Inflammatory macrophage treated with lipopolysaccharide for 1 hour (primary cell): ENCODE measurements around the gene SLC5A9.
"Not testable (repeated sequence)": the region's sequence is repeated elsewhere in the genome, so short reads cannot be mapped to it uniquely, and the experiment has no call there.

Experiments
- DNase-seq, 2 donors: peaks; one replicate each; pipeline ENCODE4 v3.0.0-alpha.2; 2020 to 2022

SLC5A9 gene

GRCh38 chr1:48222501-48223242, at the start of gene SLC5A9:
Gene SLC5A9 (plus strand): TSS chr1:48222716. CDS start chr1:48222737, 21 bp downstream.
- no peak for DNase-seq

- no peak for DNase-seq
Observed at GRCh38 chr1:48175116-48175515, 47.4 kb upstream of the SLC5A9 start.

GRCh38 chr1:48177257-48177656, 45.3 kb upstream of the SLC5A9 start:
- DNase-seq, result no peak

- DNase-seq, result no peak
Observed at GRCh38 chr1:48181669-48182367, 40.7 kb upstream of the SLC5A9 start.

GRCh38 chr1:48182439-48182838, 40.1 kb upstream of the SLC5A9 start:
- DNase-seq, result no peak

GRCh38 chr1:48186306-48186839, 36.1 kb upstream of the SLC5A9 start:
- DNase-seq, result no peak

DNA sequence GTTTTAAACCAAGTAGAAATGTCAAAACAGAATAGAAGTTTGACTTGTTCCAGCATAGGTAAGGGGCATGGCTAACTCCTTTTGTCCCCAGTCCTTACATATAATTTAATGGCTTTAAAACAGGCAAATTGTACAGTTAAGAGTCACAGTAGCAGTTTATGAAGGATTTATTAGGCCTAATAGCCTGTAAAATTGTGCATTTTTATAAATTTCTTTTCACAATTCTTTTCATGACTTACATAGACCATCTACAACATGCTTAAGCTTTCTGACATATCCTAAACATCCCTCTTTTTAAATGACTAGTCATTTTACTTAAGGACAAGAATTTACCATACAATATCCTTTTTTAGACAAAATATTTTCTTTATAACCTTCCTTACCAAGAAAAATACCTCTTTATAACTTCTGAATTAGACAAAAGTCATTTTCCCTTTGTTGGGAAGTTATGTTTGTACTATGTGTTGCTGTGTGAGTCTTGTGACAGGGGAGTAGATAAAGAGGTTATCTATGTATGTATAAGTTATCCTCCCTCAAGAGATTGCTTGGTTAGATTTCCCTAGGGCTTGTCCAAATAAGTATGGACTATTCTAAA, 34.5 kb upstream of the SLC5A9 start:
- DNase-seq, result no peak

DNA sequence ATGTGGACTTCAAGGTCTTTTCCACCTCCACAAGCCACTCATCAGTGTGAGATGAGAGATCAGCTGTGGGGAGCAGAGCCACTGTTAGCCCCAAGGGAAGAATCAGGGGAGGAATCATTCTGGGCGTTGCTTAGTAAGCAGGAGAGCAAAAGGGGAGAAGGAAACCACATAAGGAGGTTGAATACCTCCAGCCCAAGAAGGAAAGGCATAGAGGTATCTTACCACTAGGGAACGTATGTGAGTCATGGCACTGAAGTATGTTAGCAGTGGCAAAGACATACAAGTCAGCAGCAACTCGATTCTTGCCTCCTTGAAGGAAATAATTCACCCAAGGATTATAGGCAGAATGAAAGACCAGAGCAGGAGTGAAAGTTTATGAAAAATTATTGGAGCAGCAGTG, 31.6 kb upstream of the SLC5A9 start:
- DNase-seq, result no peak

DNA sequence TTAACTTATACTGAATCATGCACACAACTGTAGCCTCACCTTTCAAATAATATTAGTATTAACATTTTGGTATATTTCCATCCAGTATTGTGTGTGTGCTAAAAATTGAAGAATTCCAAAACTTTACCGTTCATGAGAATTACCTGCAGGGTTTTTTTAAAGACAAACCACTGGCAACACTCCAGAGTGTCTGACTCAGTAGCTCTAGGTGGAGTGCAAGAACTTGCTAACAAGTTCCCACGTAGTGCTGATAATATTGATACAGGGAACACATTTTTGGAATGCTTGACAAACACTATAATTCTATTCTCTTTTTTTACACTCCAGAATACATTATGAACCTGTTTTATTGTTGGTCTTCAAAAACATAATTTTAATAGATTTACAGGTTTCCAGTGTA, 27.7 kb upstream of the SLC5A9 start:
- no peak for DNase-seq

- peak; percentile 15 to 57 for DNase-seq
Observed at GRCh38 chr1:48196237-48196636, 26.3 kb upstream of the SLC5A9 start.

GRCh38 chr1:48198970-48199369, 23.5 kb upstream of the SLC5A9 start:
- DNase-seq, result no peak

DNA sequence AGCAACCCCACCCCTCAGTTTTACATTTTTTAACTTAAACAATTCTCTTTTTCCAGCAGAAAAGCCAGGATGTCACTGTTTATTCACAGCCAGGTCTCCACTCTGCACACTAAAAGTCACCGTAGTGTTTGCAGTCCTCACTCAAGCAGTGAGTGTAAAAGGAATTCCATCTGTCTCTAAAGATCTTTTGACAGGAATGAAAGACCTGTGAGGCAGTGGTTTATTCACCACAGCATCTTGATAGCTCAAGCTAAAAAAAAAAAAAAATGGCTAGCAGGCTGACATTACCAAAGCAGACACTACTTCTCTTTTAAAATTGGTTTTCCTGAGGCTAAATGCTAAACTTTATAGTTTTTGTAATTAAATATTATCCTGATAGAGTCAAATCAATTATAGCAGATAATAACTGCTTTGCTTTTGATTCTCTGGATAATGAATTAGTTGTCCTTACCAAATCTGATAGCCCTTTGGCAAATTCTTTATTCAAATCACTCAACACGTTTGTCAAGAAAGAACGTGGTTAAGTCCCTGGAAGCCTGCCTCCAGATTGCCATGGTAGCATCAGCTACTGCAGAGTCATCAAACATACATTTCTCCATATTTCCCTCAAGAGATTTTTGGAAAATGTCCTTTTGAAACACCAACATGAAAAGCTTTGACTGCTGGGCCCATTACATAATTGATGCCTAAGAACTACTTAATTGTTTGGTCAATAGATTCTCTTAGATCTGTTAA, 22.2 kb upstream of the SLC5A9 start:
- no peak for DNase-seq

- peak; percentile 60 to 82 for DNase-seq
Observed at GRCh38 chr1:48202030-48202752, 20.3 kb upstream of the SLC5A9 start.

- DNase-seq, result peak in 1 of 2 donors; percentile 61
Observed at GRCh38 chr1:48203287-48203900, 19.1 kb upstream of the SLC5A9 start.

DNA sequence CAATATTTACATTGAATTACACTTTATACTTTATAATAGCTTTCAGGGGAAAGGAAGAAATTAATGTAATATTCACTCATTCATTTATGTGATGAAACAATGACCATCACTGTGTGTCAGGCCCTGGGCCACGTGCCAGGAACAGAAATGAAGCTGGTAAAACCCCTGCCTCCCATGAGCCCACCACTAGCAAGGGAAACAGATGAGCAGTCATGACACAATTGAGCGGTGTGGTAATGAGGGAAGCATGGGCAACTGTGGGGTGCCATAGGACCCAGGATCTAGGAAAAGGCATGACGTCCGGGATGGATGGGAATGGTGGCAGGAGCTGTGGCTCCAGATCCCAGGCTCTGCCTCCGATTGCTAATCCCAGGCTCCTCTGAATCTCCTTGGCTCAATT, 17.0 kb upstream of the SLC5A9 start:
- DNase-seq, result peak in 1 of 2 donors; percentile 13

DNA sequence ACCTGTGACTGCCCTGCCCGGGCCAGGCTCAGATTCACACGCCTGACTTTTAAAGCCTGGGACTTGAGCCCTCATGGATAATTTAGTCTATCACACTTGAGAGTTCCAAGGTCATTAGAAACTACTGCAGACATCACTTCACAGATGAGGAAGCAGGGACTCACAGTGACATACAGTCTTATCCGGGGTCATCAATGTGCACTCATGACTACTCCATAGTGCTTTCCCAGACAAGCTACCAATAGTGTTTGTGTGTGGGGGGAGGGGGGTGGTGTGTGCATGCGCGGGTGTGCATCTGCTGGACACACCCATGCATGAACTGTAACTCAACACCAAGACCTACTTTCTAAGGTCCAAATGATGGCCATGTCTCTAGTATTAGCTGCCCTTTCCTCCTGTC, 16.1 kb upstream of the SLC5A9 start:
- no peak for DNase-seq

- DNase-seq, result no peak
Observed at GRCh38 chr1:48207131-48207530, 15.4 kb upstream of the SLC5A9 start.

DNA sequence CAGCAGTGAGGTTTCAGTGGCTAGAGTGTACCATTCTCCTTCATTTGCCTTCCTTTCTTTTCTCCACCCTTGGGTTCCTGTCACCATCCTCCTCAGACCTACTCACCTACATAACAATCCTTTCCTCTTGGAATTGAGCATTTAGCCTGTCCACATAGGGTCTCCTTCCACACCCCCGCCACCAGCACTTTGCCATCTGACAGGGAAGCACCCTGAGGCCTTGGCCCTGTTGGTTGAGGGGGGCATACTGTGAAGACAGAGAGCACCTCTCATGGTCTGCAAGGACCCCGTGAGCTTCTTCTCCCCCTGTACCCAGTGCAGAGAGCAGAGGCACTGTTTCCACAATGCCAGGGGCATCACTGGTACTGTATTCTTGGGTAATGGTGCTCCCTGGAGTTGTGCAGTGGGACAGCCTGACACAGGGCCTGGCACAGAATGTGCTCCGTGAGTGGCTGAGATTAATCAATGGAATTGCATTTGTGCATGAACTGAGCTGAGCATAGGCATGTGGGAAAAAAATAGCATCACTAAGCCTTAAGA, 14.9 kb upstream of the SLC5A9 start:
- no peak for DNase-seq

GRCh38 chr1:48208251-48208650, 14.3 kb upstream of the SLC5A9 start:
- no peak for DNase-seq

GRCh38 chr1:48208652-48209051, 13.9 kb upstream of the SLC5A9 start:
- DNase-seq, result no peak

GRCh38 chr1:48213462-48213861, 9.1 kb upstream of the SLC5A9 start:
- not testable (repeated sequence) for DNase-seq

DNA sequence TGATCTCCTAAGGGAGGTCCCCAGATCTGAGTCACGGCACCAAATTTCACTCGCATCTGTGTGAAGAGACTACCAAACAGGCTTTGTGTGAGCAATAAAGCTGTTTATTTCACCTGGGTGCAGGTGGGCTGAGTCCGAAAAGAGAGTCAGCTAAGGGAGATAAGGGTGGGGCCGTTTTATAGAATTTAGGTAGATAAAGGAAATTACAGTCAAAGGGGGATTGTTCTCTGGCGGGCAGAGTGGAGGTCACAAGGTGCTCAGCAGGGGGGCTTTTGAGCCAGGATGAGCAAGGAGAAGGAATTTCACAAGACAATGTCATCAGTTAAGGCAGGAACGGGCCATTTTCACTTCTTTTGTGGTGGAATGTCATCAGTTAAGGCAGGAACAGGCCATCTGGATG, 8.2 kb upstream of the SLC5A9 start:
- not testable (repeated sequence) for DNase-seq
